HCT116 (cell line): Measurements from ENCODE around the gene SOD3. TPM values are rescaled to one million over a fixed set of nuclear protein-coding genes. Genes with fewer than 3 reads are reported as not detected.

Experiments used
- ATAC-seq: fragments of 200-7000 bp; cut with Tn5 transposase; 2 replicates; pipeline ENCODE4 v1.9.1; 2020; ENCODE audit warnings: mild to moderate bottlenecking, moderate library complexity
- BruUV-seq: library from RNA; stranded (reverse); fragments of 400-500 nt; replicated peaks from 2 replicates; lab custom pipeline; 2021; lab: Mats Ljungman, UMichigan
- CTCF ChIA-PET: fragments of 300-600 bp; sonication (Branson Sonifier 250); formaldehyde crosslinking; loops from one replicate; lab custom pipeline; 2021; ENCODE audit warnings: antibody characterized with exemption; lab: Charles Lee
- POLR2A ChIA-PET: fragments of 300-600, 350-600 bp; sonication (Branson Sonifier 250); formaldehyde crosslinking; loops from one replicate; lab custom pipeline; 2021; ENCODE audit warnings: antibody characterized with exemption; lab: Charles Lee
- RAD21 ChIA-PET, 2 experiments: fragments of 300-600 bp; sonication (Branson Sonifier 250); formaldehyde crosslinking; loops; one replicate each; lab custom pipeline; 2023; ENCODE audit warnings: low total read pairs in 2 of 2; ENCODE audit not compliant: uncharacterized antibody in 2 of 2, unreplicated experiment in 2 of 2, low non-redundant PET in 1 of 2; lab: Charles Lee
- DNase-seq: peaks from one replicate; pipeline ENCODE4 v3.0.0-alpha.2; 2010; ENCODE audit warnings: low read depth, low spot score
- H2AFZ ChIP-seq: fragments of 200-600 bp; shearing (Covaris generic), sonication (generic); 2 replicates; pipeline ENCODE4 v1.6.1; 2017; ENCODE audit warnings: low read depth, mixed run types, mixed read lengths, antibody characterized with exemption, low read length; ENCODE audit not compliant: poor library complexity, severe bottlenecking
- H3K27ac ChIP-seq: 2 replicates; pipeline ENCODE4 v1.5.1; 2012; ENCODE audit warnings: low read depth, low read length
- H3K27me3 ChIP-seq: fragments of 200-600 bp; sonication (generic); 2 replicates; pipeline ENCODE4 v1.6.1; 2016; ENCODE audit warnings: mixed run types, low read length, mixed read lengths; ENCODE audit not compliant: insufficient read depth
- H3K36me3 ChIP-seq, 2 experiments: fragments of 200-500 bp in 1 of 2; fragments of 200-600 bp in 1 of 2; sonication (Bioruptor generic) in 1 of 2; sonication (generic) in 1 of 2; 2 replicates each; pipeline versions ENCODE4 v1.5.1 to v1.6.1; 2014 to 2016; ENCODE audit warnings: low read length in 2 of 2, inconsistent platforms in 1 of 2, mixed read lengths in 1 of 2, mixed run types in 1 of 2; ENCODE audit not compliant: insufficient read depth in 2 of 2, control insufficient read depth in 1 of 2
- H3K4me1 ChIP-seq, 2 experiments: fragments of 200-600 bp in 1 of 2; sonication (generic) in 1 of 2; 2 replicates each; pipeline versions ENCODE4 v1.5.1 to v1.6.1; 2012 to 2017; ENCODE audit warnings: low read length in 2 of 2, inconsistent platforms in 1 of 2, mild to moderate bottlenecking in 1 of 2, mixed read lengths in 1 of 2, mixed run types in 1 of 2, moderate library complexity in 1 of 2; ENCODE audit not compliant: insufficient read depth in 2 of 2, control insufficient read depth in 1 of 2
- H3K4me2 ChIP-seq: fragments of 200-600 bp; sonication (generic); 2 replicates; pipeline ENCODE4 v1.6.1; 2017; ENCODE audit warnings: mixed run types, low read length, mixed read lengths
- H3K4me3 ChIP-seq, 2 experiments: fragments of 200-600 bp in 1 of 2; sonication (generic) in 1 of 2; replicated peaks in 1 of 2; 2 replicates each; pipeline ENCODE4 v1.5.1; 2011 to 2016; ENCODE audit warnings: low read length in 2 of 2, control low read depth in 1 of 2, low read depth in 1 of 2, mild to moderate bottlenecking in 1 of 2, mixed read lengths in 1 of 2, mixed run types in 1 of 2
- H3K79me2 ChIP-seq: fragments of 200-600 bp; sonication (generic); 2 replicates; pipeline ENCODE4 v1.6.1; 2017; ENCODE audit warnings: mild to moderate bottlenecking, mixed run types, low read length, moderate library complexity, mixed read lengths; ENCODE audit not compliant: insufficient read depth
- H3K9ac ChIP-seq: fragments of 200-600 bp; sonication (generic); 2 replicates; pipeline ENCODE4 v1.6.1; 2016; ENCODE audit warnings: low read length, mixed read lengths
- H3K9me2 ChIP-seq: fragments of 200-600 bp; sonication (generic), shearing (Covaris generic); 2 replicates; pipeline ENCODE4 v1.6.1; 2017; ENCODE audit warnings: mixed run types, mild to moderate bottlenecking, moderate library complexity; ENCODE audit not compliant: insufficient read depth
- H3K9me3 ChIP-seq, 2 experiments: fragments of 200-500 bp in 1 of 2; fragments of 200-600 bp in 1 of 2; sonication (Bioruptor generic) in 1 of 2; sonication (generic) in 1 of 2; 2 replicates each; pipeline ENCODE4 v1.6.1; 2014 to 2017; ENCODE audit warnings: low read length in 2 of 2, mixed read lengths in 2 of 2, inconsistent platforms in 1 of 2, low read depth in 1 of 2, mild to moderate bottlenecking in 1 of 2, mixed run types in 1 of 2, moderate library complexity in 1 of 2; ENCODE audit not compliant: control insufficient read depth in 1 of 2, insufficient read depth in 1 of 2
- H4K20me1 ChIP-seq: fragments of 200-600 bp; sonication (generic), shearing (Covaris generic); 2 replicates; pipeline ENCODE4 v1.6.1; 2017; ENCODE audit warnings: mixed run types, mild to moderate bottlenecking, moderate library complexity; ENCODE audit not compliant: insufficient read depth
- ATF3 ChIP-seq: IDR thresholded peaks from 2 replicates; pipeline ENCODE4 v1.6.1; 2012
- CBX3 ChIP-seq: IDR thresholded peaks from 2 replicates; pipeline ENCODE4 v1.6.1; 2012; ENCODE audit warnings: low read depth
- CTCF ChIP-seq, 3 experiments: fragments of 200-600 bp in 1 of 3; sonication (generic) in 1 of 3; IDR thresholded peaks in 2 of 3; conservative IDR thresholded peaks in 1 of 3; 2 replicates each; pipeline ENCODE4 v1.5.1; 2012 to 2017; ENCODE audit warnings: low read depth in 2 of 3, low read length in 2 of 3, antibody characterized with exemption in 1 of 3, borderline replicate concordance in 1 of 3, control low read depth in 1 of 3, mild to moderate bottlenecking in 1 of 3, mixed read lengths in 1 of 3, mixed run types in 1 of 3, moderate library complexity in 1 of 3; ENCODE audit not compliant: insufficient read depth in 1 of 3
- EGR1 ChIP-seq: IDR thresholded peaks from 2 replicates; pipeline ENCODE4 v1.6.1; 2012; ENCODE audit warnings: low read depth
- ELF1 ChIP-seq: IDR thresholded peaks from 2 replicates; pipeline ENCODE4 v1.6.1; 2012; ENCODE audit warnings: low read depth, borderline replicate concordance
- EZH2 ChIP-seq: fragments of 200-600 bp; sonication (generic); IDR thresholded peaks from 2 replicates; pipeline ENCODE4 v1.6.1; 2017; ENCODE audit warnings: antibody characterized with exemption, mixed run types
- EZH2phosphoT487 ChIP-seq: fragments of 200-600 bp; IDR thresholded peaks from 2 replicates; pipeline ENCODE4 v1.6.1; 2018; ENCODE audit warnings: antibody characterized with exemption, borderline replicate concordance
- FOSL1 ChIP-seq: IDR thresholded peaks from 2 replicates; pipeline ENCODE4 v1.6.1; 2012; ENCODE audit warnings: low read depth
- JUND ChIP-seq: IDR thresholded peaks from 2 replicates; pipeline ENCODE4 v1.6.1; 2012
- MAX ChIP-seq: IDR thresholded peaks from 2 replicates; pipeline ENCODE4 v1.6.1; 2012
- POLR2A ChIP-seq: IDR thresholded peaks from 2 replicates; pipeline ENCODE4 v1.7.0; 2011; ENCODE audit warnings: borderline replicate concordance; ENCODE audit not compliant: insufficient read depth, insufficient read length; ENCODE audit errors: extremely low read depth
- POLR2AphosphoS5 ChIP-seq: IDR thresholded peaks from 2 replicates; pipeline ENCODE4 v1.6.1; 2011; ENCODE audit warnings: mild to moderate bottlenecking, low read depth, low read length, moderate library complexity
- RAD21 ChIP-seq: IDR thresholded peaks from 2 replicates; pipeline ENCODE4 v1.6.1; 2012; ENCODE audit warnings: low read depth, mild to moderate bottlenecking
- REST ChIP-seq: IDR thresholded peaks from 2 replicates; pipeline ENCODE4 v1.6.1; 2012; ENCODE audit warnings: low read depth
- SIN3A ChIP-seq: IDR thresholded peaks from 2 replicates; pipeline ENCODE4 v1.6.1; 2012; ENCODE audit warnings: low read depth
- SP1 ChIP-seq: IDR thresholded peaks from 2 replicates; pipeline ENCODE4 v1.6.1; 2012; ENCODE audit warnings: low read depth
- SRF ChIP-seq: IDR thresholded peaks from 2 replicates; pipeline ENCODE4 v1.6.1; 2012; ENCODE audit warnings: low read depth
- TCF7L2 ChIP-seq: IDR thresholded peaks from 2 replicates; pipeline ENCODE4 v1.7.0; 2011; ENCODE audit warnings: borderline replicate concordance, inconsistent platforms; ENCODE audit not compliant: insufficient read depth, insufficient read length; ENCODE audit errors: extremely low read depth
- YY1 ChIP-seq: IDR thresholded peaks from 2 replicates; pipeline ENCODE4 v1.6.1; 2011; ENCODE audit warnings: low read length, low read depth, moderate library complexity, mild to moderate bottlenecking; ENCODE audit not compliant: insufficient replicate concordance; ENCODE audit errors: extremely low read depth
- ZBTB33 ChIP-seq: IDR thresholded peaks from 2 replicates; pipeline ENCODE4 v1.6.1; 2011; ENCODE audit warnings: mild to moderate bottlenecking, low read length, moderate library complexity; ENCODE audit not compliant: insufficient replicate concordance; ENCODE audit errors: extremely low read depth
- intact Hi-C: fragments of 100-400 bp; cut with micrococcal nuclease; formaldehyde crosslinking; loops from 2 replicates; pipeline ENCODE4 v1.10.0; 2022
- total RNA-seq: library from RNA; stranded (reverse); gene quantifications from one replicate; pipeline ENCODE4 v1.2.1, GENCODE V29; 2021; ENCODE audit not compliant: unreplicated experiment

SOD3 gene
- total RNA-seq, 1 experiment from 2014 or later, result 0.25 TPM

GRCh38 chr4:24801136-24801855 lies 5.9 kb downstream of the SOD3 start:
- Histone ChIP-seq H4K20me1 (no peaks in the 10 kb centered on the region), H3K4me1 (no peaks in the 10 kb centered on the region), H3K9ac (no peak overlapping the region), H3K4me3 (no peak overlapping the region), H3K79me2 (no peaks in the 10 kb centered on the region), H3K9me3 (no peaks in the 10 kb centered on the region), H3K4me2 (no peak overlapping the region), H3K36me3 (no peaks in the 10 kb centered on the region), H3K27ac (no peak overlapping the region), H3K27me3 (peaks cover 20% of the 10 kb centered on the region; the same call in 1 of the 2 replicates), H3K9me2 (no peaks in the 10 kb centered on the region), H2AFZ (no peak overlapping the region)
- RAD21 ChIA-PET, result no interaction called here
- no TSS peak for BruUV-seq
- POLR2A ChIA-PET, result no interaction called here
- CTCF ChIA-PET, result no interaction called here
- no peak for DNase-seq
- no peak for TF ChIP-seq JUND
- no peak for TF ChIP-seq REST
- TF ChIP-seq ZBTB33, result no peak
- TF ChIP-seq POLR2AphosphoS5, result no peak
- TF ChIP-seq CBX3, result no peak
- TF ChIP-seq EZH2, result no peak
- no peak for TF ChIP-seq FOSL1
- no peak for TF ChIP-seq SP1
- TF ChIP-seq SIN3A, result no peak
- TF ChIP-seq RAD21, result no peak
- no peak for TF ChIP-seq SRF
- no peak for TF ChIP-seq TCF7L2
- TF ChIP-seq POLR2A, result no peak
- TF ChIP-seq EGR1, result no peak
- no peak for TF ChIP-seq YY1
- TF ChIP-seq EZH2phosphoT487, result no peak
- no peak for TF ChIP-seq CTCF (IDR thresholded peaks at IDR 0.05 in 2 of 3, conservative IDR thresholded peaks at IDR 0.05 in 1 of 3; ENCODE audit: borderline replicate concordance in 1 of 3, insufficient read depth in 1 of 3, low read depth in 2 of 3, low read length in 2 of 3)
- TF ChIP-seq ELF1, result no peak
- no peak for TF ChIP-seq MAX
- TF ChIP-seq ATF3, result no peak
- no peak for ATAC-seq
- intact Hi-C loops, result no loop called here
